Endothelial cell (in vitro differentiated cells): ENCODE data around the gene CCSAP. TPM values are rescaled to one million over a fixed set of nuclear protein-coding genes. Genes with fewer than 3 reads are reported as not detected.

Source experiments
- DNase-seq: peaks from one replicate; pipeline ENCODE4 v3.0.0; 2021; ENCODE audit warnings: low spot score
- H3K27ac Mint-ChIP-seq: one replicate; pipeline ENCODE4 v1.8.0; 2021; ENCODE audit warnings: mixed read lengths, inconsistent platforms; ENCODE audit not compliant: unreplicated experiment
- H3K27me3 Mint-ChIP-seq: one replicate; pipeline ENCODE4 v1.8.0; 2021; ENCODE audit warnings: mild to moderate bottlenecking, moderate library complexity, mixed read lengths, inconsistent platforms; ENCODE audit not compliant: unreplicated experiment
- H3K36me3 Mint-ChIP-seq: one replicate; pipeline ENCODE4 v1.8.0; 2021; ENCODE audit warnings: mild to moderate bottlenecking, low read depth, mixed read lengths, inconsistent platforms; ENCODE audit not compliant: unreplicated experiment
- H3K4me1 Mint-ChIP-seq: one replicate; pipeline ENCODE4 v1.8.0; 2021; ENCODE audit warnings: mild to moderate bottlenecking, mixed read lengths, inconsistent platforms; ENCODE audit not compliant: unreplicated experiment
- H3K4me3 Mint-ChIP-seq: one replicate; pipeline ENCODE4 v1.8.0; 2021; ENCODE audit warnings: mild to moderate bottlenecking, mixed read lengths, inconsistent platforms; ENCODE audit not compliant: unreplicated experiment
- H3K9me3 Mint-ChIP-seq: one replicate; pipeline ENCODE4 v1.8.0; 2021; ENCODE audit warnings: mixed read lengths, inconsistent platforms; ENCODE audit not compliant: unreplicated experiment
- CTCF ChIP-seq: fragments of 200-600 bp; sonication (generic); IDR thresholded peaks from one replicate; pipeline ENCODE4 v1.5.0; 2021; ENCODE audit warnings: antibody characterized with exemption; ENCODE audit not compliant: unreplicated experiment
- total RNA-seq: library from RNA; stranded (reverse); fragmentation: NEBNext Ultra II Directional; extraction: Animal tissue kit (Norgen Biotek cat#: 25700); gene quantifications from one replicate; pipeline ENCODE4 v1.2.1, GENCODE V29; 2021; ENCODE audit not compliant: unreplicated experiment

CCSAP gene
- total RNA-seq, 1 donor from 2014 or later: 6.7 TPM

DNA sequence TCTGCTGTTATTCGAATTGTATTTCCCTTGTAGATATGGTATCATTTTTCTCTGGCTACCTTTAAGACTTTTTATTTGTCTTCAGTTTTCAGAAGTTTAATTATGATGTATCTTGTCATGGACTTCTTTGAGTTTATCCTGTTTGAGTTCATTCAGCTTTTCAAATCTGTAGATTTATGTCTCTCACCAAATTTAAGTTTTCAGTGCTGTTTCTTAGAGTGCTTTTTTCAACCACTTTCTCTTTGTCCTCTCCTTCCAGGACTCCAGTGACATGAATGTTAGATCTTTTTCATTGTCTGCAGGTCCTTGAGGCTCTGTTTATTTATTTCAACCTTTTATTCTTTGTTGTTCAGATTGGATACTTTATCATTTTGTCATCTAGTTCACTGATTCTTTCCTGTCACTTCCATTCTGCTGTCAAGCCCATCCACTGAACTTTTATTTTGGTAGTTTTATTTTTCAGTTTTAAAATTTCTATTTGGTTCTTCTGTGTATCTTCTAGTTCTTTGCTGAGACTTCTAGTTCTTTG lies 60.5 kb downstream of the CCSAP start:
- Mint-ChIP-seq H3K9me3 (no peaks in the 10 kb centered on the region), H3K36me3 (peaks cover 6% of the 10 kb centered on the region), H3K4me3 (no peak overlapping the region), H3K4me1 (peaks cover 24% of the 10 kb centered on the region), H3K27me3 (no peaks in the 10 kb centered on the region), H3K27ac (peak overlapping the region; percentile 44)
- no peak for DNase-seq
- TF ChIP-seq CTCF: no peak

GRCh38 chr1:229281339-229281926 lies 61.4 kb downstream of the CCSAP start:
- H3K36me3 Mint-ChIP-seq: peaks cover 6% of the 10 kb centered on the region
- TF ChIP-seq CTCF: no peak
- no peak for DNase-seq
- peaks cover 24% of the 10 kb centered on the region for H3K4me1 Mint-ChIP-seq
- H3K4me3 Mint-ChIP-seq: no peak overlapping the region
- H3K27me3 Mint-ChIP-seq: no peaks in the 10 kb centered on the region
- H3K27ac Mint-ChIP-seq: peak overlapping the region; percentile 27
- no peaks in the 10 kb centered on the region for H3K9me3 Mint-ChIP-seq

DNA sequence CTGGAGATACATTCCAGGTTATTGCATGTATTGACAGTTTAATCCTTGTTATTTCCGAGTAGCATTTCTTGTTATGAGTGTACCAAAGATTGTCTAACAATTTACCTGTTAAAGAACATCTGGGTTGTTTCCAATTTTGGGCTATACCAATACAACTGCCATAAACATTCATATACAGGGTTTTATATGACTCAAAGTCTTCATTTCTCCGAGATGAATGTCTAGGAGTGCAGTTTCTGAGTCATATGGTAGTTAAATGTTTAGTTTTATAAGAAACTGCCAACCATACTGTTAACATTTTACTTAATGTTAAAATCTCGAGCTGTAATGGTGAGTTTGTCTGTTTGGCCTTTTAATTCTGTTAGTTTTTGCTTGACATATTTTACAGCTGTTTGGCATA lies 61.9 kb downstream of the CCSAP start:
- Mint-ChIP-seq H3K27me3 (no peaks in the 10 kb centered on the region), H3K9me3 (no peaks in the 10 kb centered on the region), H3K36me3 (peaks cover 6% of the 10 kb centered on the region), H3K27ac (no peak overlapping the region), H3K4me1 (peaks cover 24% of the 10 kb centered on the region), H3K4me3 (no peak overlapping the region)
- no peak for TF ChIP-seq CTCF
- no peak for DNase-seq

GRCh38 chr1:229280037-229280828 lies 62.6 kb downstream of the CCSAP start:
- Mint-ChIP-seq H3K4me3 (no peak overlapping the region), H3K27me3 (no peaks in the 10 kb centered on the region)

More at GRCh38 chr1:229280037-229280828, 62.6 kb downstream of the CCSAP start:
- Mint-ChIP-seq H3K4me1 (peaks cover 26% of the 10 kb centered on the region), H3K27ac (no peak overlapping the region), H3K9me3 (no peaks in the 10 kb centered on the region), H3K36me3 (peaks cover 6% of the 10 kb centered on the region)
- TF ChIP-seq CTCF: no peak
- no peak for DNase-seq
